ENCODE measurements around the gene MYDGF.

MYDGF gene

DNA sequence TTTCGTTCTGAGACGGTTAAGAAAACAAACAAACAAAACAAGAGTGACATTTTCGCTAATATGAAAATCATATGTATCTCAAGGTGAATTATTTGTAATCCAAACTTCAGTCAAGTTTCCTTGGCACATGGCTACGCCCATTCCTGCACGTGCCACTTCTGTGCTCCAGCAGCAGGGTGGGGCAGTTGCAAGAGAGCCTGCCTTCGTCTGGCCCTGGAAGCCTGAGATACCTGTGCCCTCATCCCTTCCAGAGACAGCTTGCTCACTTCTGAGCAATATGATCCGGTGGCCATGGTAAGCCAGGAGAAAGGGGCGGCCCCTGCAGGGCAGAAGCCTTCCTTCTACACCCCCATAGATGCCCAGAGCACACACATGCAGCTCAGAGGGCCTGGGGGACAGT lies 31.4 kb upstream of the MYDGF start:
- no peak overlapping the region for H3K4me3 ChIP-seq (replicated peaks in 1 of 2; ENCODE audit: low read depth in 2 of 2, low read length in 2 of 2)
- TF ChIP-seq, protein P1, sequence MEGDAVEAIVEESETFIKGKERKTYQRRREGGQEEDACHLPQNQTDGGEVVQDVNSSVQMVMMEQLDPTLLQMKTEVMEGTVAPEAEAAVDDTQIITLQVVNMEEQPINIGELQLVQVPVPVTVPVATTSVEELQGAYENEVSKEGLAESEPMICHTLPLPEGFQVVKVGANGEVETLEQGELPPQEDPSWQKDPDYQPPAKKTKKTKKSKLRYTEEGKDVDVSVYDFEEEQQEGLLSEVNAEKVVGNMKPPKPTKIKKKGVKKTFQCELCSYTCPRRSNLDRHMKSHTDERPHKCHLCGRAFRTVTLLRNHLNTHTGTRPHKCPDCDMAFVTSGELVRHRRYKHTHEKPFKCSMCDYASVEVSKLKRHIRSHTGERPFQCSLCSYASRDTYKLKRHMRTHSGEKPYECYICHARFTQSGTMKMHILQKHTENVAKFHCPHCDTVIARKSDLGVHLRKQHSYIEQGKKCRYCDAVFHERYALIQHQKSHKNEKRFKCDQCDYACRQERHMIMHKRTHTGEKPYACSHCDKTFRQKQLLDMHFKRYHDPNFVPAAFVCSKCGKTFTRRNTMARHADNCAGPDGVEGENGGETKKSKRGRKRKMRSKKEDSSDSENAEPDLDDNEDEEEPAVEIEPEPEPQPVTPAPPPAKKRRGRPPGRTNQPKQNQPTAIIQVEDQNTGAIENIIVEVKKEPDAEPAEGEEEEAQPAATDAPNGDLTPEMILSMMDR (IDR thresholded peaks at IDR 0.05; ENCODE audit: low read depth, low read length): no peak
- DNase-seq (ENCODE audit: low read depth in 2 of 2): no peak

DNA sequence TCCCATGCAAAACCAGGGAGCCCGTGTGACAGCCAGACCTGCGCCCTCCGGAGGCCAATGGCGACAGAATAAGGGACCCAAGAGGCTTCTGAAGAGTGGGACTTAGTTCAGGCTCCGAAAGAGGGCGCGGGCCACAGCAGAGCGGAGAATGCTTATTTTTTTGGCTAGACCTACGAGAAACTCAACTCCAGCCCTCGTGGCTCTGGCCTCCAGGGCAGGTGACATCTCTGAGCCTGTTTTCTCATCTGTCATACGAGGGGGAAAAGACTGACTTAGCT lies 30.5 kb upstream of the MYDGF start:
- no peak overlapping the region for H3K4me3 ChIP-seq (replicated peaks in 1 of 2; ENCODE audit: low read depth in 2 of 2, low read length in 2 of 2)
- TF ChIP-seq, protein P1 (IDR thresholded peaks at IDR 0.05; ENCODE audit: low read depth, low read length): no peak
- DNase-seq (ENCODE audit: low read depth in 2 of 2): no peak

DNA sequence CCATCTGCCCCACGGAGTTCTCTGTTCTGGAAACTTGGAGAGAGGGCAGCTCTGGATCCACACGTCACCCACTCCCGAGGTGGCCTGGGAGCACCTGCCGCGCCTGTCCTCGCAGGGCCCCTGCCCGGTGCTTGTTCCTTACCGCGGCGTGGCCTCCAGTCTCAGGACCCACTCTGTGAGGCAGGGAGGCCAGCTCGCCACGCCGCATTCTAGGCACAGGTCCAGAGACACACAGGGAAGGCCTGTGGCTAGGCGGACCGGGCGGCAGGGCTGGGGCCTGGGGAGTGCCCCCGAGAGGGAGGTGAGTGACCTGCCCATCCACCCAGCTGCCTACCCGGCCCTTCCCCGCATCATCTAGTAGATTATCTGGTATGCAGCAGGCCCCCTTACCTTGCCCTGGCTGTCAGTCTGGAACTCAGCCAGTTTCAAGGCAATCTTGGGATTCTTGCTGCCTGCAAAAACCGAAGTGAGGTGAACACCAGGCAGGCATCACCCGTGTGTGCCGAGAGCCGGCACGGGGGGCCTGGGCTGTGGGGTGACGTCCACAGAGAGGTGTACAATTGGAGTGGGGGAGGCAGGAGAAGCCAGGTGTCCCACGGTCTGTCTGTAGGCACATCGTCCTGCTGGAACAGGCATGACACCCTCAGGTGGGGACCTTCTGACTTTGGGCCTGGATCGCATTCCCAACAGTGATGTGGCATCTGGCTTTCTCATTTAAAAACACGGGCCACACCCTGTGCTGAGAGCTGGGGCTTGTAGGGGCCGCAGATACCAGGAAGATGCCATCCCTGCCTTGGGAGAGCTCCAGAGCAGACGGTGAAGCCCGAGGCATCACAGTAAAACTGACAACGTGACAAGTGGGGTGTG lies 29.9 kb upstream of the MYDGF start:
- no peak for DNase-seq (ENCODE audit: low read depth in 2 of 2)
- no peak overlapping the region for H3K4me3 ChIP-seq (replicated peaks in 1 of 2; ENCODE audit: low read depth in 2 of 2, low read length in 2 of 2)
- TF ChIP-seq, protein P1 (IDR thresholded peaks at IDR 0.05; ENCODE audit: low read depth, low read length): no peak

DNA sequence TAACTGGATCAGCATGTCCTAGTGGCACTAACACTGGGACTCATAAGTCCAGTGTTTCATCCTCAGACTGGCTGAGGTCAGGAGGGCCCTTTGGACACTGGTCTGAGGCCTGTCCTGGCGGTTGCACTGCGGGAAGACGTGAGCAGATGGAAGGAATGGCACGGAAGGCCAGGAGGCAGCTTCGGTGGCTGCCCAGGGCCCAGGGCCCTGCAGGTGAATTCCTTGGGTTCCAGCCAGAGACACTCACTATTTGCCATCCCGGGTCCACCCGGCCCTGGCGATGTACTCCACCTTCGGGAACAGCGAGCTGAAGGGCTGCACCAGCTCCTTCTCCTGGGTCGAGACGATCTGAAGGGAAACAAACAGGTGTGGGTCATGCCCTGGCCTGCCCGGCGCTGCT lies 27.2 kb upstream of the MYDGF start:
- H3K4me3 ChIP-seq (replicated peaks in 1 of 2; ENCODE audit: low read depth in 2 of 2, low read length in 2 of 2): no peak overlapping the region
- TF ChIP-seq, protein P1 (IDR thresholded peaks at IDR 0.05; ENCODE audit: low read depth, low read length): no peak
- no peak for DNase-seq (ENCODE audit: low read depth in 2 of 2)

DNA sequence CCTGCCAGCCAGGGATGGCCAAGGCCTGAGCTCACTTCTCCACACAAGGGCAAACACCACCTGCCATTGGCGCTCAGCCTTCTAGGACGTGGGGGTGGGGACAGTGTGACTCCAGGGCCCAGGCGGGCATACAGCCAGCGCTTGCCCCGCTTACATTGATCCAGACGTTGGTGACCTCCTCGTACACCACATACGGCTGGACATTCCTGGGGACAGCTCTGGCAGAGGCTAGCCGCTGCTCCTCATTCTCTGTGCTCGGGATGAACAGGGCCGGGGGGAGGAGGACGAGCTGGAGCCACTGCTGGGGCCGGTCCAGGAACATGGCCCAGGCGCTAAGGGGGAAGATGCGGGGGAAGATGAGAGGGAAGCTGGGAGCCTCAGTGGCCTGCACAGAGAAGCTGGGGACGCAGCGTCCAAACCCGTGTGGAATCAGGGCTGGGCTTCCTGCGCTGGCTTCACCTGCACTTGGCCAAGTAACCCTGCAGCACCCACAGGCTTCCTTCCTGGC lies 25.1 kb upstream of the MYDGF start:
- TF ChIP-seq, protein P1 (IDR thresholded peaks at IDR 0.05; ENCODE audit: low read depth, low read length): no peak
- no peak for DNase-seq (ENCODE audit: low read depth in 2 of 2)
- no peak overlapping the region for H3K4me3 ChIP-seq (replicated peaks in 1 of 2; ENCODE audit: low read depth in 2 of 2, low read length in 2 of 2)

DNA sequence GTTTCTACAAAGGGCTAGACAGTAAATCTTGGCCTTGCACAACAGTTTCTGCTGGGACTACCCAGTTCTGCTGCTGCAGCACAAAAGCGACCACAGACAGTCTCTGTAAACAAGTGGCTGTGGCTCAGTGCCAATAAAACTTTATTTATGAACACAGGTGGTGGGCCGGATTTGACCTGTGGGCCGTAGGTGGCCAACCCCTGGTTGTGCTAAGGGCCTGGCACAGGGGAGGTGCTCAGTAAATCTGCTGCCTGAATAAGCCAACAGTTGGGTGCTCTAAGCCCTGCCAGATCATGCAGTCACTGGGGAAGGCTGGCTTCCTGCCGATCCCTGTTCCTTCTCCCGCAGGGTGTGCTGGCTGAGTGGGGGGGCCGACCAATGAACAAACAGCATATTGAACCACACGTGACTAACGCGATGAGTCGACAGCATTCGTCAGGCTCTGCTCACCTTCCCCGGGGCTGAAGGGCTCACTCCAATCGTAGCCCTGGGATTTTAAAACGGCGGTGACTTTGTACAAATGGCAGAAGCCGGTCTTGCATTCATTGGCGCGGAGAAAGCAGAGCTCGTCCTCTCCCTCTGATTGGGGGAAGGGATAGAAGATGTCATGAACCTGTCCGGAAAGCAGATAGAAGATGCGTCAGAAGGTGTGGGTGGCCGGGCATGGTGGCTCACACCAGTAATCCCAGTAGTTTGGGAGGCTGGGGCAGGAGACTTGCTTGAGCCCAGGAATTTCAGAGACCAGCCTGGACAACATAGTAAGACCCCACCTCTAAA lies 24.3 kb upstream of the MYDGF start:
- TF ChIP-seq, protein P1 (IDR thresholded peaks at IDR 0.05; ENCODE audit: low read depth, low read length): no peak
- H3K4me3 ChIP-seq (replicated peaks in 1 of 2; ENCODE audit: low read depth in 2 of 2, low read length in 2 of 2): no peak overlapping the region
- peak; percentile 83 to 98 for DNase-seq (ENCODE audit: low read depth in 2 of 2)
